ENCODE measurements around the gene CFAP91. TPM values are rescaled to one million over a fixed set of nuclear protein-coding genes. Genes with fewer than 3 reads are reported as not detected.

CFAP91 gene
- total and polyA plus RNA-seq, 5 experiments from 2014 or later, result 0.25 TPM; not detected in 4

DNA sequence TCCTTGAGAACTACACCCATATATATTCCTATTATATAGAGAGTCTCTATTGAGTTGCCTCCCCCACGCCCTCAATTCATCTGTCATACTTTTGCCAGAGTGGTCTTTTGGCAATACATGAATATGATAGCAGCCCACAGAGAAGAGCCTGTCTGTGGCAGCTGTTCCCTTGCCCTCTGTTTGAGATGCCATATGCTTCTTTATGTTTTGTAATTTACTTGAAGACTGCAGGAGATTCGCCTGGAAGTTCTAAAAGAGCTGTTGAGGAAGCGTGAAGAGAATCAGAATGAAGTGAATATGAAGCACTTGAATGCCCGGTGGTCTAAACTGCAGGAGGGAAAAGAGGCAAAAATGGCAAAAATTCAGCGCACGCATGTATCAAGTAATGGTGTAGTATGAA is 27.2 kb downstream of the CFAP91 start:
- DNase-seq, result no peak
- ATAC-seq, result no peak
- POLR2A ChIA-PET, result no interaction called here
- no peak overlapping the region for H3K4me3 Mint-ChIP-seq
- no peaks in the 10 kb centered on the region for H3K4me1 Mint-ChIP-seq
- no peaks in the 10 kb centered on the region for H3K9me3 Mint-ChIP-seq
- H3K27me3 Mint-ChIP-seq, result peaks cover 0 to 2% (median 0%) of the 10 kb centered on the region in 5 donors
- no peak overlapping the region for H3K27ac Mint-ChIP-seq
- no peaks in the 10 kb centered on the region for H3K36me3 Mint-ChIP-seq

- DNase-seq, result no peak
- H3K27ac Mint-ChIP-seq, result no peak overlapping the region
- no peak overlapping the region for H3K4me3 Mint-ChIP-seq
- H3K27me3 Mint-ChIP-seq, result peaks cover 0 to 6% (median 0%) of the 10 kb centered on the region in 5 donors
- POLR2A ChIA-PET, result no interaction called here
- H3K9me3 Mint-ChIP-seq, result no peaks in the 10 kb centered on the region
- no peaks in the 10 kb centered on the region for H3K4me1 Mint-ChIP-seq
- no peak for ATAC-seq
- no peaks in the 10 kb centered on the region for H3K36me3 Mint-ChIP-seq
Observed at GRCh38 chr3:119731560-119732343, 28.9 kb downstream of the CFAP91 start.

- POLR2A ChIA-PET, result no interaction called here
- H3K36me3 Mint-ChIP-seq, result no peaks in the 10 kb centered on the region
- no peaks in the 10 kb centered on the region for H3K9me3 Mint-ChIP-seq
- no peak overlapping the region for H3K27ac Mint-ChIP-seq
- DNase-seq (no peak), ATAC-seq (no peak)
- H3K27me3 Mint-ChIP-seq, result peaks cover 0 to 7% (median 2%) of the 10 kb centered on the region in 5 donors
- no peak overlapping the region for H3K4me3 Mint-ChIP-seq
- H3K4me1 Mint-ChIP-seq, result no peaks in the 10 kb centered on the region
Observed at GRCh38 chr3:119733812-119734211, 31.0 kb downstream of the CFAP91 start.

DNA sequence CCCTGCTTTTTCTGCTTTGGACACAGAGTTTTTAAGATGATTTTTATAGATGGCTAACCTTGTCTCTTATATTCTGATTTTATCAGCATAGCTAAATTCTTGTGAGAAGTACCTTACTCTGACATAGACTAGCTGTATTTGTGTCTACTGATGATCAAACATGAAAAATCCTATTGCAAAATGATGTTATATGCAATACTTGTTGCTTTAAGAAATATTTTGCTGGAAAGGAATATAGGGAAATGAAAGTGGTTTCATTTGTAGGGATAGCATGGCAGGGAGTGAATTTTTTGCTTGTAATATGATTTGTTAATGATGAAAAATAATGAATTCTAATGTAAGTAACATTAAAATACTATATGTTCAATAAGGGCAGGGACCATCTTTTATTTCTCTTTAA is 35.9 kb downstream of the CFAP91 start:
- DNase-seq (no peak), ATAC-seq (no peak)
- Mint-ChIP-seq H3K36me3 (no peaks in the 10 kb centered on the region), H3K27me3 (peaks cover 10 to 39% (median 16%) of the 10 kb centered on the region in 5 donors), H3K9me3 (no peaks in the 10 kb centered on the region), H3K4me3 (no peak overlapping the region), H3K27ac (no peak overlapping the region), H3K4me1 (no peaks in the 10 kb centered on the region)
- POLR2A ChIA-PET, result no interaction called here

GRCh38 chr3:119741657-119742590 is 39.1 kb downstream of the CFAP91 start:
- Mint-ChIP-seq H3K9me3 (no peaks in the 10 kb centered on the region), H3K4me3 (no peak overlapping the region), H3K36me3 (no peaks in the 10 kb centered on the region), H3K4me1 (no peaks in the 10 kb centered on the region), H3K27ac (no peak overlapping the region), H3K27me3 (peaks cover 15 to 57% (median 29%) of the 10 kb centered on the region in 5 donors)
- ATAC-seq (no peak), DNase-seq (no peak)
- POLR2A ChIA-PET, result no interaction called here

DNA sequence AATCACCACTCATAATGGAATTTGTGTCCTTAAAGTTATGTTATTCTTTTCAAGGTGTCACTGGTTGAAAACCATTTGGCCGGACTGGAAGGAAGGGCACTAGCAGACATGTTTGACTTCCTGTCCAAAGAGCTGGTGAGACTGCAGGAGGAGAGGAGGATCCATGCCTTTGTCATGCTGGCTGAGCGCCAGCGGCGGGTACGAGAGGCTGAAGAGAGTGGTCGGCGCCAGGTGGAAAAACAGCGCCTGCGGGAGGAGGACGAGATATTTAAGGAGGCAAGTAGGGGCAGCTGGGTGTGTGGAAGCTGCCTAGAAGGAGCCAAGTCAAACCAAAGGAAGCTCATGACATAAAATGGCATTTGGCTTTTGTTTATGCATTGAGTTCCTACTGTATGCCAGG is 41.1 kb downstream of the CFAP91 start:
- DNase-seq (no peak), ATAC-seq (no peak)
- no peaks in the 10 kb centered on the region for H3K9me3 Mint-ChIP-seq
- H3K27ac Mint-ChIP-seq, result no peak overlapping the region
- H3K27me3 Mint-ChIP-seq, result peaks cover 12 to 60% (median 29%) of the 10 kb centered on the region in 5 donors
- POLR2A ChIA-PET, result no interaction called here
- no peak overlapping the region for H3K4me3 Mint-ChIP-seq
- H3K36me3 Mint-ChIP-seq, result no peaks in the 10 kb centered on the region
- no peaks in the 10 kb centered on the region for H3K4me1 Mint-ChIP-seq

- H3K27me3 Mint-ChIP-seq, result peaks cover 15 to 54% (median 28%) of the 10 kb centered on the region in 5 donors
- H3K4me3 Mint-ChIP-seq, result no peak overlapping the region
- no peaks in the 10 kb centered on the region for H3K36me3 Mint-ChIP-seq
- H3K27ac Mint-ChIP-seq, result no peak overlapping the region
- no peaks in the 10 kb centered on the region for H3K9me3 Mint-ChIP-seq
- DNase-seq (no peak), ATAC-seq (no peak)
- no peaks in the 10 kb centered on the region for H3K4me1 Mint-ChIP-seq
- POLR2A ChIA-PET, result no interaction called here
Observed at GRCh38 chr3:119745942-119746341, 43.1 kb downstream of the CFAP91 start.

DNA sequence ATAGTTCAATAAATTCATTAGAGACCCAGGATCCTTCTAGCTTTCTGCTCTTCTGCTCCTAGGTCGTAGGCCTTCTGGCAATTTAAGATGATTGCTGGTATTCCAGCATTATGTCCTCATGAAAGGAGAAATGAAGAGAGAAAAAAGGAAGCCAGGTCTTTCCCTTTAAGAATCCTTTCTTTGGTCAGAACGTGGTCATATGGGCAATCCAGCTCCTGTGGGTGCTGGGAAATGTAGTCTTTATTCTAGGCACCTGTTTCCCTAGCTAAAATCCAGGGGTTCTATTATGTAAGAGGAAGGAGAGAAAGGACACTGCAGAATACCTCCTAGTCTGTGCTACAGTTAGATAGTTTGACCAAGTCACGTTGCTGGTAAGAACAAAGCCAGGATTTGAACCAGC is 43.6 kb downstream of the CFAP91 start:
- Mint-ChIP-seq H3K27me3 (peaks cover 14 to 52% (median 25%) of the 10 kb centered on the region in 5 donors), H3K27ac (no peak overlapping the region), H3K36me3 (no peaks in the 10 kb centered on the region), H3K4me3 (no peak overlapping the region), H3K4me1 (no peaks in the 10 kb centered on the region), H3K9me3 (no peaks in the 10 kb centered on the region)
- POLR2A ChIA-PET, result no interaction called here
- no peak for ATAC-seq
- DNase-seq, result no peak

GRCh38 chr3:119747357-119747756 is 44.5 kb downstream of the CFAP91 start:
- POLR2A ChIA-PET, result no interaction called here
- peaks cover 13 to 42% (median 22%) of the 10 kb centered on the region in 5 donors for H3K27me3 Mint-ChIP-seq
- no peak for ATAC-seq
- DNase-seq, result no peak
- H3K36me3 Mint-ChIP-seq, result no peaks in the 10 kb centered on the region
- no peak overlapping the region for H3K27ac Mint-ChIP-seq
- no peak overlapping the region for H3K4me3 Mint-ChIP-seq
- H3K9me3 Mint-ChIP-seq, result no peaks in the 10 kb centered on the region
- H3K4me1 Mint-ChIP-seq, result no peaks in the 10 kb centered on the region

- peaks cover 6 to 41% (median 18%) of the 10 kb centered on the region in 5 donors for H3K27me3 Mint-ChIP-seq
- H3K4me3 Mint-ChIP-seq, result no peak overlapping the region
- H3K4me1 Mint-ChIP-seq, result no peaks in the 10 kb centered on the region
- H3K36me3 Mint-ChIP-seq, result peaks cover 0 to 4% (median 2%) of the 10 kb centered on the region in 3 donors
- ATAC-seq, result no peak
- H3K27ac Mint-ChIP-seq, result no peak overlapping the region
- peaks cover 0 to 12% (median 4%) of the 10 kb centered on the region in 9 donors for H3K9me3 Mint-ChIP-seq
- no peak for DNase-seq
- POLR2A ChIA-PET, result no interaction called here
Observed at GRCh38 chr3:119748991-119749390, 46.2 kb downstream of the CFAP91 start.

DNA sequence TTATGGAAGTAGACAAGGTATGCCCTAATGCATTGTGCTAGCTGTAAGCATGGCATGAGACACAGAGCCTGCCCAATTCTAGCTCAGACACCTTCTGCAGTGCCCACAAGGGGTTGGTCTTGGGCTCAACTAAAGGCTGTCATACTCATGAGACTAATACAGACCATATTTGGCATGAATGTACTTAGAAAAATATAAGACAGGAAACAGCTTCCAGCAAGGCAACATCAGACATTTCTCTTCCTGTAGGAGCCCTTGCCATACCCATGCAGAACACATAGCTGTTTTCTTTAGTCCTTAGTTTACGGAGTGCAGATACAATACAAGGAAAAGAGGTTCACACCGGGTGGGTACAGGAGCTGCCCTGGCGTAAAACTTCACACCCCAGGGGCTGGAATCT is 48.6 kb downstream of the CFAP91 start:
- H3K4me3 Mint-ChIP-seq, result no peak overlapping the region
- DNase-seq (no peak), ATAC-seq (no peak)
- H3K36me3 Mint-ChIP-seq, result peaks cover 0 to 14% (median 2%) of the 10 kb centered on the region in 3 donors
- POLR2A ChIA-PET, result no interaction called here
- peaks cover 0 to 14% (median 5%) of the 10 kb centered on the region in 9 donors for H3K9me3 Mint-ChIP-seq
- H3K27me3 Mint-ChIP-seq, result peaks cover 10 to 54% (median 20%) of the 10 kb centered on the region in 5 donors
- H3K27ac Mint-ChIP-seq, result no peak overlapping the region
- H3K4me1 Mint-ChIP-seq, result no peaks in the 10 kb centered on the region
